ENCODE data around the gene ATF3.

- TF ChIP-seq, protein P1, sequence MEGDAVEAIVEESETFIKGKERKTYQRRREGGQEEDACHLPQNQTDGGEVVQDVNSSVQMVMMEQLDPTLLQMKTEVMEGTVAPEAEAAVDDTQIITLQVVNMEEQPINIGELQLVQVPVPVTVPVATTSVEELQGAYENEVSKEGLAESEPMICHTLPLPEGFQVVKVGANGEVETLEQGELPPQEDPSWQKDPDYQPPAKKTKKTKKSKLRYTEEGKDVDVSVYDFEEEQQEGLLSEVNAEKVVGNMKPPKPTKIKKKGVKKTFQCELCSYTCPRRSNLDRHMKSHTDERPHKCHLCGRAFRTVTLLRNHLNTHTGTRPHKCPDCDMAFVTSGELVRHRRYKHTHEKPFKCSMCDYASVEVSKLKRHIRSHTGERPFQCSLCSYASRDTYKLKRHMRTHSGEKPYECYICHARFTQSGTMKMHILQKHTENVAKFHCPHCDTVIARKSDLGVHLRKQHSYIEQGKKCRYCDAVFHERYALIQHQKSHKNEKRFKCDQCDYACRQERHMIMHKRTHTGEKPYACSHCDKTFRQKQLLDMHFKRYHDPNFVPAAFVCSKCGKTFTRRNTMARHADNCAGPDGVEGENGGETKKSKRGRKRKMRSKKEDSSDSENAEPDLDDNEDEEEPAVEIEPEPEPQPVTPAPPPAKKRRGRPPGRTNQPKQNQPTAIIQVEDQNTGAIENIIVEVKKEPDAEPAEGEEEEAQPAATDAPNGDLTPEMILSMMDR (IDR thresholded peaks at IDR 0.05) = no peak
- TF ChIP-seq POLR2A (IDR thresholded peaks at IDR 0.05) = no peak
Measured at GRCh38 chr1:212612041-212612961, 3.7 kb downstream of the ATF3 start.
